ENCODE measurements around the gene IQCH.

DNA sequence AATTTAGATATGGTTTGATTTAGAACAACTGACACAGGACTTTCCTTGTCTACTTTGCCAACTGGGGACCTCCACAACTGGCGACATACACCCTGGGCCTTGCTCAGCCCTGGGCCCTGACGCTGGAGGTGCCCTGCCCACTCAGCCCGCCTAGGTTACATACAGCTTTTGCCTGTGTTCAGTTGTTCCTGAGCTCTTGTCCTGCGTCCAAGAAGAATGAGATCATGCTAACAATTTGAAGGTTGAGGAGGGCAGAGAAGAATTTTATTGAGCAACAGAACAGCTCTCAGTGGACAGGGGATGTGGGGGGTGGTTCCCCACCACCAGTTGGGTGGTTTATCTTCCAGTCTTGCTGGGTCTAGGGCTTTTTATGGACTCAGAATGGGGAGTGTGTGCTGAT lies 67.9 kb downstream of the IQCH start:
- TF ChIP-seq, protein P1, sequence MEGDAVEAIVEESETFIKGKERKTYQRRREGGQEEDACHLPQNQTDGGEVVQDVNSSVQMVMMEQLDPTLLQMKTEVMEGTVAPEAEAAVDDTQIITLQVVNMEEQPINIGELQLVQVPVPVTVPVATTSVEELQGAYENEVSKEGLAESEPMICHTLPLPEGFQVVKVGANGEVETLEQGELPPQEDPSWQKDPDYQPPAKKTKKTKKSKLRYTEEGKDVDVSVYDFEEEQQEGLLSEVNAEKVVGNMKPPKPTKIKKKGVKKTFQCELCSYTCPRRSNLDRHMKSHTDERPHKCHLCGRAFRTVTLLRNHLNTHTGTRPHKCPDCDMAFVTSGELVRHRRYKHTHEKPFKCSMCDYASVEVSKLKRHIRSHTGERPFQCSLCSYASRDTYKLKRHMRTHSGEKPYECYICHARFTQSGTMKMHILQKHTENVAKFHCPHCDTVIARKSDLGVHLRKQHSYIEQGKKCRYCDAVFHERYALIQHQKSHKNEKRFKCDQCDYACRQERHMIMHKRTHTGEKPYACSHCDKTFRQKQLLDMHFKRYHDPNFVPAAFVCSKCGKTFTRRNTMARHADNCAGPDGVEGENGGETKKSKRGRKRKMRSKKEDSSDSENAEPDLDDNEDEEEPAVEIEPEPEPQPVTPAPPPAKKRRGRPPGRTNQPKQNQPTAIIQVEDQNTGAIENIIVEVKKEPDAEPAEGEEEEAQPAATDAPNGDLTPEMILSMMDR (IDR thresholded peaks at IDR 0.05 in 8 of 11, conservative IDR thresholded peaks at IDR 0.05 in 3 of 11) = no peak
- no peak for TF ChIP-seq POLR2AphosphoS5 (IDR thresholded peaks at IDR 0.05)
